Glutamatergic neuron (in vitro differentiated cells): ENCODE data around the gene RAD50. TPM values are rescaled to one million over a fixed set of nuclear protein-coding genes. Genes with fewer than 3 reads are reported as not detected.
"Not testable (repeated sequence)": the region's sequence is repeated elsewhere in the genome, so short reads cannot be mapped to it uniquely, and the experiment has no call there.

Source experiments
- DNase-seq: peaks from one replicate; pipeline ENCODE4 v3.0.0; 2022
- H3K27ac Mint-ChIP-seq: one replicate; pipeline ENCODE4 v1.8.0; 2020; ENCODE audit warnings: mild to moderate bottlenecking, mixed read lengths, inconsistent platforms; ENCODE audit not compliant: unreplicated experiment
- H3K27me3 Mint-ChIP-seq: one replicate; pipeline ENCODE4 v1.8.0; 2020; ENCODE audit warnings: mild to moderate bottlenecking, moderate library complexity, mixed read lengths, inconsistent platforms; ENCODE audit not compliant: unreplicated experiment
- H3K36me3 Mint-ChIP-seq: one replicate; pipeline ENCODE4 v1.8.0; 2020; ENCODE audit warnings: mild to moderate bottlenecking, mixed read lengths, inconsistent platforms; ENCODE audit not compliant: unreplicated experiment
- H3K4me1 Mint-ChIP-seq: one replicate; pipeline ENCODE4 v1.8.0; 2020; ENCODE audit warnings: mild to moderate bottlenecking, low read depth, mixed read lengths, inconsistent platforms; ENCODE audit not compliant: unreplicated experiment
- H3K4me3 Mint-ChIP-seq: one replicate; pipeline ENCODE4 v1.8.0; 2020; ENCODE audit warnings: mild to moderate bottlenecking, mixed read lengths, inconsistent platforms; ENCODE audit not compliant: unreplicated experiment
- H3K9me3 Mint-ChIP-seq: one replicate; pipeline ENCODE4 v1.8.0; 2020; ENCODE audit warnings: mild to moderate bottlenecking, moderate library complexity, mixed read lengths, inconsistent platforms; ENCODE audit not compliant: unreplicated experiment
- total RNA-seq: library from RNA; stranded (reverse); fragmentation: NEBNext Ultra II Directional; extraction: Animal tissue kit (Norgen Biotek cat#: 25700); gene quantifications from one replicate; pipeline ENCODE4 v1.2.1, GENCODE V29; 2021; ENCODE audit not compliant: unreplicated experiment
- TF ChIP-seq, protein P1 (sequence below): fragments of 200-600 bp; sonication (generic); IDR thresholded peaks from one replicate; pipeline ENCODE4 v1.5.0; 2021; ENCODE audit not compliant: partially characterized antibody, unreplicated experiment

Gene RAD50
- total RNA-seq, 1 donor from 2014 or later = 34.9 TPM

DNA sequence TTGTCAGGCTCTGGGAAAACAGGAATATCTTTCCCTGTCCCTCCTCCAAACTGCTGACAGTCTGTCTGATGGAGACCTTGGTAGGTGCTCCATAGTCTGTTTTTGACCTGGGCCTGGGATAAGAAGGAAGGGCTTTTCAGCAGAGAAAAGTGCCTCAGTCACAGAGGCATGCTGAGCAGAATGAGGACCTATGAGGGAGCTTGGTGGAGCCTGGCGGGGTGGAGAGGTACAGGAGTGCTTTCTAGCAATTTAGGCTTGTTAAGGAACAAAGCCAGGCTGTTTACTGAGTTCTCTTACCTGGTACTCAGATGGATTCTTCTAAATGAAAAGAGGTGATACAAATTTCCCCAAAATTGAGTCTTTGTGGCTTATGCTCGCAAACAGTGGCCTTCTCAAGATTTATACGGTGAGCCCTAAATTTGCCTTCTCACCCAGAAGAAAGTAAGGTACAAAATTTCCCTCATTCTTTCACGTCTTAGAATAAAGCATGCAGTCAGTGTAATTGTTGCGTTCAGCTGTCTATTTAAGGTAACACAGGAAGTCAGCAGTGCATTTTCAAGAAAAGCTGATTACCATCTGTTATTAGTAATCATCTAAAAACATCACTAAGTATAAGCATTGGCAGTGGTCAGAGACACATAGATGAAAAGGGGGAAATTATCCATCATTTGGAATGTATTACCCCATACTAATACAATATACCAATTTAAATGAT, 72.6 kb downstream of the RAD50 start:
- Mint-ChIP-seq H3K9me3 (no peaks in the 10 kb centered on the region), H3K4me1 (no peaks in the 10 kb centered on the region), H3K27ac (no peak overlapping the region), H3K36me3 (no peaks in the 10 kb centered on the region), H3K4me3 (no peak overlapping the region), H3K27me3 (no peaks in the 10 kb centered on the region)
- TF ChIP-seq, protein P1, sequence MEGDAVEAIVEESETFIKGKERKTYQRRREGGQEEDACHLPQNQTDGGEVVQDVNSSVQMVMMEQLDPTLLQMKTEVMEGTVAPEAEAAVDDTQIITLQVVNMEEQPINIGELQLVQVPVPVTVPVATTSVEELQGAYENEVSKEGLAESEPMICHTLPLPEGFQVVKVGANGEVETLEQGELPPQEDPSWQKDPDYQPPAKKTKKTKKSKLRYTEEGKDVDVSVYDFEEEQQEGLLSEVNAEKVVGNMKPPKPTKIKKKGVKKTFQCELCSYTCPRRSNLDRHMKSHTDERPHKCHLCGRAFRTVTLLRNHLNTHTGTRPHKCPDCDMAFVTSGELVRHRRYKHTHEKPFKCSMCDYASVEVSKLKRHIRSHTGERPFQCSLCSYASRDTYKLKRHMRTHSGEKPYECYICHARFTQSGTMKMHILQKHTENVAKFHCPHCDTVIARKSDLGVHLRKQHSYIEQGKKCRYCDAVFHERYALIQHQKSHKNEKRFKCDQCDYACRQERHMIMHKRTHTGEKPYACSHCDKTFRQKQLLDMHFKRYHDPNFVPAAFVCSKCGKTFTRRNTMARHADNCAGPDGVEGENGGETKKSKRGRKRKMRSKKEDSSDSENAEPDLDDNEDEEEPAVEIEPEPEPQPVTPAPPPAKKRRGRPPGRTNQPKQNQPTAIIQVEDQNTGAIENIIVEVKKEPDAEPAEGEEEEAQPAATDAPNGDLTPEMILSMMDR = no peak
- DNase-seq = no peak

DNA sequence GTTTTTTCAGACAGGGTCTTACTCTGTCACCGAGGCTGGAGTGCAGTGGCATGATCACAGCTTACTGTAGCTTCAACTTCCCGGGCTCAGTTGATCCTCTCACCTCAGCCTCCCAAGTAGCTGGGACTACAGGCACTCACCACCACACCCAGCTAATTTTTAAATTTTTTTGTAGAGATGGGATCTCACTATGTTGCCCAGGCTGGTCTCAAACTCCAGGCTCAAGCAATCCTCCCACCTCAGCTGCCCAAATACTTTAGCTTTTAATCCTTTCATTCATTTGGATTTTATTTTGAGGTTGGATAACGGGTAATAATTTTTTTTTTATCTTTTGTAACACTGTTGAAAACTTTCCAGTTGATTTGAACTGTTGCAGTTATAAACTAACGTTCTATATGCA, 76.8 kb downstream of the RAD50 start:
- not testable (repeated sequence) for H3K4me1 Mint-ChIP-seq, H3K9me3 Mint-ChIP-seq, H3K4me3 Mint-ChIP-seq, H3K27me3 Mint-ChIP-seq, DNase-seq, H3K36me3 Mint-ChIP-seq, H3K27ac Mint-ChIP-seq

DNA sequence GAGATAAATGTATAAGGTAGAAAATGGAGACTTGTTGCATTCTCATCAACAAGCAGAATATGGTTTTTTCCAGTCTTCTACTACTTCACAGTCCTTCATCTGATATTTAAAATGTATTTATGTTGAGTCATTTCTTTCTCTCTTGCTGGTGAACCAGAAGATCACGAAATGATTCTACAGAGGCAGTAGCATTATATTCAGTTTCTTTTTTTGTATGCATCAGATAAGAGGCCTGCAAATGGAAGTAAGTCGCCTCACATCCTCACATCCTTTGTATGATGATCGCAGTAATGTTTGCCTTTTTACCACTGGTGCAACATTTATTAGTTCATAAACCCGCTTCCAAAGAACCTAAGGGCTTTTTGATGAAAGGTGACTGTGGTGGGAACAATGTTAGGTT, 79.1 kb downstream of the RAD50 start:
- H3K9me3 Mint-ChIP-seq = no peaks in the 10 kb centered on the region
- no peak for DNase-seq
- no peak overlapping the region for H3K4me3 Mint-ChIP-seq
- H3K36me3 Mint-ChIP-seq = no peaks in the 10 kb centered on the region
- H3K4me1 Mint-ChIP-seq = no peaks in the 10 kb centered on the region
- H3K27ac Mint-ChIP-seq = no peak overlapping the region
- TF ChIP-seq, protein P1 = no peak
- no peaks in the 10 kb centered on the region for H3K27me3 Mint-ChIP-seq

DNA sequence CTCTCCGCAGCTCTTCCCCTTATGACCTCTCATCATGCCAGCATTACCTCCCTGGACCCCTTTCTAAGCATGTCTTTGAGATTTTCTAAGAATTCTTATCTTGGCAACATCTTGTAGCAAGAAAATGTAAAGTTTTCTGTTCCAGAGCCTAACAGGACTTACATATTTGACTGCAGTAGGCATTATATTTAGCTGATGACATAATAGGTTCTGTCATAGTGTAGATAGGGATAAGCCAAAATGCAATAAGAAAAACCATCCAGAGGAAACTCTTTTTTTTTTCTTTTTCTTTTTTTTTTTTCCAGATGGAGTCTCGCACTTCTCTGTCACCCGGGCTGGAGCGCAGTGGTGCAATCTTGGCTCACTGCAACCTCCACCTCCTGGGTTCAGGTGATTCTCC, 80.5 kb downstream of the RAD50 start:
- Mint-ChIP-seq H3K27me3 (no peaks in the 10 kb centered on the region), H3K4me1 (no peaks in the 10 kb centered on the region), H3K36me3 (no peaks in the 10 kb centered on the region)

DNA sequence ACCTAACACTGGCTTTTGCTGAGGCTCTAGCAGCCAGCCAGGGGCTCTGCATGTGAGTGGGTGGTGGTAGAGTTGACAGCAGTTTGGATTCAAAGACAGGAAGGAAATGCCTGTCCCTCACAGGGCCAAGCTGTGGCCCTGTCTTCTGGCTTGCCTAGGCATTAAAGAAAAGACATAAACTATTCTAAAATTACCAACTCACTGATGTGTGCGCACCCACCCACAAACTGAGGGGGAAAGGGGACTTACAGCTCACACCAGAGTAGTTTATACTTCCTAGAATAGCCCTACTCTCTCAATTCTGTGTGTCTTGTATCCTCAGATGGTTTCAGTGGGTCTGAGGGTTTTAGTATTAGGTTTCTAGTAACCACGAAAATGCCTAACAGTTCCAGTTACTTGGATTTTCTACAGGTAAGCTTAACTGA, 82.9 kb downstream of the RAD50 start:
- H3K36me3 Mint-ChIP-seq = peaks cover 1% of the 10 kb centered on the region
- no peaks in the 10 kb centered on the region for H3K9me3 Mint-ChIP-seq
- TF ChIP-seq, protein P1 = no peak
- no peaks in the 10 kb centered on the region for H3K4me1 Mint-ChIP-seq
- H3K27me3 Mint-ChIP-seq = peaks cover 2% of the 10 kb centered on the region
- DNase-seq = no peak
- H3K4me3 Mint-ChIP-seq = no peak overlapping the region
- no peak overlapping the region for H3K27ac Mint-ChIP-seq

More for the DNA sequence above, 80.5 kb downstream of the RAD50 start:
- no peak for DNase-seq
- TF ChIP-seq, protein P1 = no peak
- Mint-ChIP-seq H3K4me3 (no peak overlapping the region), H3K9me3 (no peaks in the 10 kb centered on the region), H3K27ac (no peak overlapping the region)
